Osteoblast (primary cell): ENCODE measurements around the gene TBX3. TPM values are rescaled to one million over a fixed set of nuclear protein-coding genes. Genes with fewer than 3 reads are reported as not detected.

ENCODE experiments used
- DNase-seq: peaks from one replicate; pipeline ENCODE4 v3.0.0; 2011; ENCODE audit warnings: low spot score, mixed read lengths; ENCODE audit not compliant: insufficient read length; ENCODE audit errors: missing footprints
- H2AFZ ChIP-seq: 2 replicates; pipeline ENCODE4 v1.6.0; 2011; ENCODE audit warnings: mild to moderate bottlenecking, low read length
- H3K27ac ChIP-seq: 2 replicates; pipeline ENCODE4 v1.5.1; 2011; ENCODE audit warnings: mild to moderate bottlenecking, low read depth, low read length, moderate library complexity
- H3K27me3 ChIP-seq: 2 replicates; pipeline ENCODE4 v1.6.0; 2012; ENCODE audit warnings: mild to moderate bottlenecking, control low read depth, inconsistent platforms, low read length, moderate library complexity; ENCODE audit not compliant: insufficient read depth
- H3K36me3 ChIP-seq: 2 replicates; pipeline ENCODE4 v1.5.1; 2011; ENCODE audit warnings: mild to moderate bottlenecking, low read length, control low read depth, moderate library complexity; ENCODE audit not compliant: insufficient read depth
- H3K4me1 ChIP-seq: 2 replicates; pipeline ENCODE4 v1.5.1; 2011; ENCODE audit warnings: mild to moderate bottlenecking, low read length, control low read depth, moderate library complexity; ENCODE audit not compliant: insufficient read depth
- H3K4me2 ChIP-seq: 2 replicates; pipeline ENCODE4 v1.6.0; 2011; ENCODE audit warnings: mild to moderate bottlenecking, low read length; ENCODE audit not compliant: insufficient read depth
- H3K4me3 ChIP-seq: fragments of 200-600 bp; sonication (generic); 3 replicates; pipeline ENCODE4 v1.5.1; 2012; ENCODE audit warnings: mild to moderate bottlenecking, low read length, inconsistent platforms; ENCODE audit not compliant: insufficient read depth
- H3K79me2 ChIP-seq: 2 replicates; pipeline ENCODE4 v1.6.0; 2012; ENCODE audit warnings: mild to moderate bottlenecking, low read length, control low read depth, inconsistent platforms; ENCODE audit not compliant: insufficient read depth
- H3K9me3 ChIP-seq: 2 replicates; pipeline ENCODE4 v1.5.1; 2011; ENCODE audit warnings: low read depth, low read length, control low read depth
- H4K20me1 ChIP-seq: 2 replicates; pipeline ENCODE4 v1.6.0; 2012; ENCODE audit warnings: mild to moderate bottlenecking, low read length, control low read depth; ENCODE audit not compliant: insufficient read depth
- total RNA-seq: library from RNA; depleted of rRNA; stranded (reverse); fragments of >200 nt; gene quantifications from 2 replicates; pipeline ENCODE4 v1.2.3, GENCODE V29; 2012
- TF ChIP-seq, protein P1 (sequence below): IDR thresholded peaks from 2 replicates; pipeline ENCODE4 v1.5.1; 2011; ENCODE audit warnings: mild to moderate bottlenecking, low read depth, low read length, moderate library complexity; ENCODE audit errors: extremely low read depth

The TBX3 gene
- total RNA-seq, 1 donor, result 11.9 TPM

DNA sequence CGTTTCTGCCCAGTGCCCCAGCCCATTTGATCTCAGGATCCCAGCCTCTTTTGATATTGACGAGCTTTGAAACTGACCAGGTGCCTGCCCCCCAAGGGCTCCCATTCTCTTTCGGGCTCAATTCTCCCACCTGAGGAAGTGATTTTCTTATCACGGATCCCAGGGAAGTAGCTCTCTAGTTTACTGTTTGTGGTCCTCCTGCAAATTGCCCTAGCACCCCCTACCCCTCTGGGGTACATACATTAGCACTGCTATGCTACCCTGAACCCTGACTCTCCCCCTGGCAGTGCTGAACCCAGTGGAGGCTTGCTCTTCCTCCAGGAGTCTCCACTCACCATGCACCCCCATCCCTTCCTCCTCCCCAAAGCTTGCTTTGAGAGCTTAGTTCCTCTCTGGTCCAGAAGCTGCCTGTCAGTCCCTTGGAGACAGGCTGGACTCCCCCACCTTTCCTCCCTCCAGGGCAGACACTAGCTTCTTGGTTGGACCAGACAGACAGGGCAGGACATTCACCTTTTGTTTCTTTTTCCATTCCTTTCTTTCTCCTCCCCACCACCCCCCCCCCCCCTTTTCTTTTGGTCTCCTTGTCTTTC, 4.4 kb upstream of the TBX3 start:
- Histone ChIP-seq H3K36me3 (no peaks in the 10 kb centered on the region), H3K4me3 (no peak overlapping the region), H3K27me3 (peaks cover 64% of the 10 kb centered on the region), H3K4me2 (no peak overlapping the region), H3K79me2 (peaks cover 1% of the 10 kb centered on the region), H3K27ac (no peak overlapping the region), H3K9me3 (no peaks in the 10 kb centered on the region), H2AFZ (no peak overlapping the region), H4K20me1 (no peaks in the 10 kb centered on the region), H3K4me1 (peaks cover 5% of the 10 kb centered on the region)
- TF ChIP-seq, protein P1, sequence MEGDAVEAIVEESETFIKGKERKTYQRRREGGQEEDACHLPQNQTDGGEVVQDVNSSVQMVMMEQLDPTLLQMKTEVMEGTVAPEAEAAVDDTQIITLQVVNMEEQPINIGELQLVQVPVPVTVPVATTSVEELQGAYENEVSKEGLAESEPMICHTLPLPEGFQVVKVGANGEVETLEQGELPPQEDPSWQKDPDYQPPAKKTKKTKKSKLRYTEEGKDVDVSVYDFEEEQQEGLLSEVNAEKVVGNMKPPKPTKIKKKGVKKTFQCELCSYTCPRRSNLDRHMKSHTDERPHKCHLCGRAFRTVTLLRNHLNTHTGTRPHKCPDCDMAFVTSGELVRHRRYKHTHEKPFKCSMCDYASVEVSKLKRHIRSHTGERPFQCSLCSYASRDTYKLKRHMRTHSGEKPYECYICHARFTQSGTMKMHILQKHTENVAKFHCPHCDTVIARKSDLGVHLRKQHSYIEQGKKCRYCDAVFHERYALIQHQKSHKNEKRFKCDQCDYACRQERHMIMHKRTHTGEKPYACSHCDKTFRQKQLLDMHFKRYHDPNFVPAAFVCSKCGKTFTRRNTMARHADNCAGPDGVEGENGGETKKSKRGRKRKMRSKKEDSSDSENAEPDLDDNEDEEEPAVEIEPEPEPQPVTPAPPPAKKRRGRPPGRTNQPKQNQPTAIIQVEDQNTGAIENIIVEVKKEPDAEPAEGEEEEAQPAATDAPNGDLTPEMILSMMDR, result no peak
- peak; percentile 87 for DNase-seq

DNA sequence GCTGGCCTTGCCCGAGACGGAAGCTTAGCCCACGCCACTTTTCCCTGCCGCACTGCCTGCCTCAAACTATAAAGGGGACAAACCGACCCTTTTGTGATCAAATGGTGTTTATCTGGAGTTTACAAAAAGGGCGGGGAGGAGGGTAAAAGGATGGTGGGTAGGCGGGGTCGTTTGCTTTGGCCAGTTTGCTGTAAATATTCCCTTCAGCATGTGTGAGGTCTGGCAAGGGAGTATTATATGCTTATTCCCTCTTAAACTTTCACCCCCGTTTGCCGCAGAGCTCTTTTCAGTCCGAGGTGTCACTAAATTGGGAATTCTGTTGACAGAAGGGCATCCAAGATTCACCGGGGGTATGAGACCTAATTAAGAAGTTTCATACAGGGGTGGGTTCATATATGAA, 3.8 kb upstream of the TBX3 start:
- H3K4me1 ChIP-seq, result peaks cover 5% of the 10 kb centered on the region
- H2AFZ ChIP-seq, result no peak overlapping the region
- H3K4me3 ChIP-seq, result no peak overlapping the region
- peaks cover 59% of the 10 kb centered on the region for H3K27me3 ChIP-seq
- H3K36me3 ChIP-seq, result no peaks in the 10 kb centered on the region
- no peak overlapping the region for H3K27ac ChIP-seq
- H4K20me1 ChIP-seq, result no peaks in the 10 kb centered on the region
- H3K9me3 ChIP-seq, result no peaks in the 10 kb centered on the region
- peaks cover 6% of the 10 kb centered on the region for H3K79me2 ChIP-seq
- DNase-seq, result peak; percentile 66
- no peak overlapping the region for H3K4me2 ChIP-seq
- TF ChIP-seq, protein P1, result no peak

DNA sequence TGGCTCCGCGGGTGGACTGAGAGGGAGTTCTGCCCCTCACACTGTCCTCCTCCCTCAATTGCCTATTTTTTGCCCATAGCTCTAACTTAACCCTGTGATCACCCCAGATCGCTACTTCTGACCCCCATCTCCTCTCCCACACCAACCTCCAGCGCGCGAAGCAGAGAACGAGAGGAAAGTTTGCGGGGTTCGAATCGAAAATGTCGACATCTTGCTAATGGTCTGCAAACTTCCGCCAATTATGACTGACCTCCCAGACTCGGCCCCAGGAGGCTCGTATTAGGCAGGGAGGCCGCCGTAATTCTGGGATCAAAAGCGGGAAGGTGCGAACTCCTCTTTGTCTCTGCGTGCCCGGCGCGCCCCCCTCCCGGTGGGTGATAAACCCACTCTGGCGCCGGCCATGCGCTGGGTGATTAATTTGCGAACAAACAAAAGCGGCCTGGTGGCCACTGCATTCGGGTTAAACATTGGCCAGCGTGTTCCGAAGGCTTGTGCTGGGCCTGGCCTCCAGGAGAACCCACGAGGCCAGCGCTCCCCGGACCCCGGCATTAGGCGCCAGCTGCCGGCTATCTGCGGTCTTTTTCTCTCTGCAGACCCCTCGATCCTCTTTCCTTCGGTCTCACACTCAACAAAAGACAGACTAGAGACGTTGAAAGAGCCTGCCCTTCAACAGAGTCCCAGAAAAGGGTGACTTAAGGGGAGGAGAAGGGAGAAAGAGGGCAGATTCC, 3.0 kb upstream of the TBX3 start:
- Histone ChIP-seq H3K27me3 (peaks cover 50% of the 10 kb centered on the region), H3K4me3 (no peak overlapping the region), H2AFZ (no peak overlapping the region), H3K79me2 (peaks cover 15% of the 10 kb centered on the region), H3K9me3 (no peaks in the 10 kb centered on the region), H3K4me1 (peaks cover 5% of the 10 kb centered on the region), H3K36me3 (no peaks in the 10 kb centered on the region), H3K4me2 (no peak overlapping the region), H3K27ac (no peak overlapping the region), H4K20me1 (no peaks in the 10 kb centered on the region)
- peak; percentile 76 for DNase-seq
- TF ChIP-seq, protein P1, result no peak

DNA sequence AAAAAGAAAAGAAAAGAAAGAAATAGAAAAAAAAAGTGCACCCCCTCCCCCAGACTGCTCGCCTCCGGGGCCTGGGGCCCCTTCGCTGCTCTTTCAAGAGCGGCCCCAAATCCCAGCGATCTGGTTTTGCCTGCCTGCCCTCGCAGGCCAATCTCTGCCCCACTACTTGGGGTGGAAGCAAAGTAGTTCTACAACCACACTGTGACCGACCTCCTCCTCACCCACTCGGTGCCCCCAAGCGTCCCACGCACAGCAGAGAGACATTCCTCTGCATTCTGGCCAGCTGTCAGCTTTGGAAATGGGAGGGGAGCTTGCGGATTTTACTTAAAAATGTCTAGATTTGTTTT, 2.4 kb upstream of the TBX3 start:
- no peak overlapping the region for H3K27ac ChIP-seq
- H3K79me2 ChIP-seq, result peaks cover 21% of the 10 kb centered on the region
- H3K27me3 ChIP-seq, result peaks cover 46% of the 10 kb centered on the region
- no peak overlapping the region for H3K4me3 ChIP-seq
- no peak overlapping the region for H2AFZ ChIP-seq
- peaks cover 1% of the 10 kb centered on the region for H4K20me1 ChIP-seq
- H3K9me3 ChIP-seq, result no peaks in the 10 kb centered on the region
- TF ChIP-seq, protein P1, result no peak
- peak; percentile 29 for DNase-seq
- peaks cover 9% of the 10 kb centered on the region for H3K4me1 ChIP-seq
- no peak overlapping the region for H3K4me2 ChIP-seq
- H3K36me3 ChIP-seq, result peaks cover 2% of the 10 kb centered on the region
